ENCODE data around the gene CTNNBL1. TPM values are rescaled to one million over a fixed set of nuclear protein-coding genes. Genes with fewer than 3 reads are reported as not detected.

The CTNNBL1 gene
- total and polyA plus RNA-seq, 2 donors (not counting 3 experiments of a cell fraction or from before 2014, with no cell fraction given) = 20.8 to 60.2 TPM

DNA sequence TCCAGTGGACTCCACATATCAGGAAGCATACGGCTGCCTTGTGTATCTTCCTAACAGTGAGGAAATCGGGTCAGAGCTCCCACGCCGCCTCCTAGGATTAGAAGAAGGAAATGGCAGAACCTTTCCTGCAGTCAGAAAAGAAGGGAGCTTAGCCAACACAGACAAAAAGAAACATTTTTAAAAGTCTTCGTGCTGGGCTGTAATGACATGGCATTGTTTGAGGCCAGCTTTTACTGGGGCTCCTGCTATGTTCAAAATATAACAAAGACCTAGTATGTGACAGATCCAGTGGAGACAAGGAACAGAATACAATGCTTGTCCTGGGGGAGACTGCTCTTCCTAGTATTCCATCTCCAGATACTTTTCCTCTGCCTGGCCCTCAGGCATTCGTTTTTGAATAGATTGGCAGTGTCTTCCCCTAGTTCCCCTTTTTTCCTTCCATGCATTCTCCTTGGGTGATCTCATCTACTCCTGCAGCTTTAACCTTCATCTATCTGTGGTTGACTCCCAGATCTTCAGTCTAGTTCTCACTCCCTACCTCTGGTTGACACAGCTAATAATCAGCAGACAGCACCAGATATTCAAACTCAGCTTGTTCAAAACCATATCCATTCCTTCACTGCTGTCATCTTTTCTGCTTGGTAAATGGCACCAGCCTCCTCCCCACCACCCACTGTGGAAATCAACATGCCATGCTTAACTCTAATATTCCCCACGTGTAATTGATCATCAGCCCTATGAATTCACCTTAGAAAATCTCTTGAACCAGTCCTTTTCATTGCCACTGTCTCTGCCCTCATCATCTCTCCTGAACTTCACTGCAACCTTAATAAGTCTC, 114.6 kb downstream of the CTNNBL1 start:
- Histone ChIP-seq H3K9ac (replicated peaks; ENCODE audit: extremely low read depth, insufficient read depth, low read length) (no peak overlapping the region), H3K27me3 (ENCODE audit: control insufficient read depth in 2 of 2, insufficient read depth in 2 of 2, low read length in 2 of 2) (no peaks in the 10 kb centered on the region), H3K4me3 (replicated peaks in 1 of 3; ENCODE audit: insufficient read depth in 1 of 3, low read depth in 1 of 3, low read length in 3 of 3) (no peak overlapping the region), H4K20me1 (replicated peaks; ENCODE audit: control insufficient read depth, extremely low read depth, insufficient read depth, low read length) (no peaks in the 10 kb centered on the region), H3K79me2 (ENCODE audit: control insufficient read depth, insufficient read depth, low read length) (no peaks in the 10 kb centered on the region), H3K27ac (ENCODE audit: insufficient read depth, low read depth, low read length) (no peak overlapping the region), H3K9me1 (replicated peaks; ENCODE audit: control insufficient read depth, extremely low read depth, insufficient read depth, low read length) (no peaks in the 10 kb centered on the region), H3K4me2 (ENCODE audit: insufficient read depth, low read length) (no peak overlapping the region), H3K9me3 (replicated peaks; ENCODE audit: control insufficient read depth, insufficient read depth, low read length) (no peaks in the 10 kb centered on the region), H3K4me1 (ENCODE audit: control insufficient read depth, extremely low read depth, insufficient read depth, low read length) (no peaks in the 10 kb centered on the region), H3K36me3 (ENCODE audit: control insufficient read depth in 2 of 2, extremely low read depth in 1 of 2, insufficient read depth in 2 of 2, low read length in 2 of 2) (peaks cover 0 to 6% of the 10 kb centered on the region in 2 experiments), H2AFZ (ENCODE audit: low read depth, low read length) (no peak overlapping the region)
- FAIRE-seq = no peak
- POLR2A ChIA-PET = no interaction called here
- no TSS peak for BruUV-seq (replicated peaks)
- dilution Hi-C loops (cut with MboI; ENCODE audit: extremely low pct_ligation_motif_present, low sequenced_read_pairs) (no loop called here), intact Hi-C loops (cut with micrococcal nuclease) (no loop called here)
- peak; percentile 45 for DNase-seq (ENCODE audit: low read depth, low spot score)
- TF ChIP-seq GATA2 (IDR thresholded peaks at IDR 0.05; ENCODE audit: insufficient read depth, insufficient read length, low read depth, low read length) = no peak
- TF ChIP-seq MYC (IDR thresholded peaks at IDR 0.05; ENCODE audit: low read depth, low read length) = no peak
- no peak for TF ChIP-seq EZH2 (IDR thresholded peaks at IDR 0.05; ENCODE audit: borderline replicate concordance, low read depth, low read length, severe bottlenecking)
- no peak for TF ChIP-seq FOS (IDR thresholded peaks at IDR 0.05; ENCODE audit: borderline replicate concordance, insufficient read depth, low read length)
- no peak for TF ChIP-seq MAX (IDR thresholded peaks at IDR 0.05; ENCODE audit: insufficient read depth, insufficient read length)
- CTCF ChIA-PET = interaction anchor here (0.6 to 1.0 kb wide), 4 partner anchors 34 to 514 kb away, joined by 3 to 4 read pairs (median 3); no protein-coding TSS in a partner anchor

GRCh38 chr20:37810027-37810426, 116.2 kb downstream of the CTNNBL1 start:
- no peaks in the 10 kb centered on the region for H3K79me2 ChIP-seq (ENCODE audit: control insufficient read depth, insufficient read depth, low read length)
- no peaks in the 10 kb centered on the region for H3K9me3 ChIP-seq (replicated peaks; ENCODE audit: control insufficient read depth, insufficient read depth, low read length)
- no peaks in the 10 kb centered on the region for H3K9me1 ChIP-seq (replicated peaks; ENCODE audit: control insufficient read depth, extremely low read depth, insufficient read depth, low read length)
- POLR2A ChIA-PET = no interaction called here
- dilution Hi-C loops (cut with MboI; ENCODE audit: extremely low pct_ligation_motif_present, low sequenced_read_pairs) (no loop called here), intact Hi-C loops (cut with micrococcal nuclease) (no loop called here)
- H3K4me1 ChIP-seq (ENCODE audit: control insufficient read depth, extremely low read depth, insufficient read depth, low read length) = no peaks in the 10 kb centered on the region
- H2AFZ ChIP-seq (ENCODE audit: low read depth, low read length) = no peak overlapping the region
- peaks cover 0 to under 1% of the 10 kb centered on the region in 2 experiments for H3K36me3 ChIP-seq (ENCODE audit: control insufficient read depth in 2 of 2, extremely low read depth in 1 of 2, insufficient read depth in 2 of 2, low read length in 2 of 2)
- no peak overlapping the region for H3K27ac ChIP-seq (ENCODE audit: insufficient read depth, low read depth, low read length)
- no peak overlapping the region for H3K4me2 ChIP-seq (ENCODE audit: insufficient read depth, low read length)
- H4K20me1 ChIP-seq (replicated peaks; ENCODE audit: control insufficient read depth, extremely low read depth, insufficient read depth, low read length) = no peaks in the 10 kb centered on the region
- BruUV-seq (replicated peaks) = no TSS peak
- DNase-seq (ENCODE audit: low read depth, low spot score) (no peak), FAIRE-seq (no peak)
- no peak overlapping the region for H3K4me3 ChIP-seq (replicated peaks in 1 of 3; ENCODE audit: insufficient read depth in 1 of 3, low read depth in 1 of 3, low read length in 3 of 3)
- no peak for TF ChIP-seq FOS (IDR thresholded peaks at IDR 0.05; ENCODE audit: borderline replicate concordance, insufficient read depth, low read length)
- TF ChIP-seq MAX (IDR thresholded peaks at IDR 0.05; ENCODE audit: insufficient read depth, insufficient read length) = no peak
- TF ChIP-seq POLR2AphosphoS5 (IDR thresholded peaks at IDR 0.05; ENCODE audit: insufficient read depth, low read depth, low read length) = no peak
- TF ChIP-seq EZH2 (IDR thresholded peaks at IDR 0.05; ENCODE audit: borderline replicate concordance, low read depth, low read length, severe bottlenecking) = no peak
- no peak for TF ChIP-seq MYC (IDR thresholded peaks at IDR 0.05; ENCODE audit: low read depth, low read length)
- no peak for TF ChIP-seq CTCF (IDR thresholded peaks at IDR 0.05; ENCODE audit: extremely low read depth in 1 of 2, insufficient read depth in 1 of 2, low read depth in 1 of 2, low read length in 2 of 2)
- TF ChIP-seq JUN (IDR thresholded peaks at IDR 0.05; ENCODE audit: borderline replicate concordance, insufficient read depth, insufficient read length, low read depth) = no peak
- H3K9ac ChIP-seq (replicated peaks; ENCODE audit: extremely low read depth, insufficient read depth, low read length) = no peak overlapping the region
- no peaks in the 10 kb centered on the region for H3K27me3 ChIP-seq (ENCODE audit: control insufficient read depth in 2 of 2, insufficient read depth in 2 of 2, low read length in 2 of 2)
- CTCF ChIA-PET = no interaction called here
